Stromal cell of bone marrow (primary cell): ENCODE data around the gene CHMP1B.

Experiments
- DNase-seq: peaks from one replicate; pipeline ENCODE4 v3.0.0-alpha.2; 2012; ENCODE audit warnings: low read depth

CHMP1B gene

DNA sequence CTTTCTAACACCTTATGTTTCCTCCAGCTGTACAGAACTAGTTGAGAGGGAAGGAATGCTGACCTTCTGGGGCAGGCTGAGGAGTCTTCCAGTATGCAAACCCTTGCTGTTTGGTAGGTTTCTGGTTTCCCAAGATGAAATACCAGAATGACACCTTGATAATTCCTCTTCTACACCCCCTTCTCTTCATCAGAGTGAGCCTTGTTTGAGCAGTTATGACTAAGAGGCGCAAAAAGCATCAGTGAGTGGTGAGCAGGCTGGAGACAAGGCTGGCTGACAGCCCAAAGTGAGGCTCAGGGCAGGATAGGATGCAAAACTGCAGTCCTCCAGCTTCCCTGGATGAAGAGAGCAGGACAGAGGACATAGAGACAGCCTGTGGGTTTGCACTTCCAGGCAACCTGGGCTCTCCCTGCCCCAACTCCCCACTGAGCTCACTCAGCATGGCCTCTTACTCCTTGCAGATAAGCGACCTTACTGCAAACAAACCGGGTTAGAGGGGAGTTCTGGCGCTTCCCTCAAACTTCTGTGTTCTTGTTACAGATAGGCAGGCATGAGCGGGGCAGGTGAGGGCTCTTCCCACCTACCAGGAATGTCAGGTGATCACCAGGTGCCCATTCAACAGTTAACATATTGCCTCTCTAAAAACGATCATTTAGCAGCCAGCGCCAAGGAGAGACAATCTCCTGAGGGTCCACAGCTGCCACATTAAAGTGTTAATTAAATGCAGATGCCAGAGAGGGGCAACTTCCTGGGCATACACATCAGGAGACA, 51.5 kb downstream of the CHMP1B start:
- no peak for DNase-seq
